Tibial nerve (tissue), 4 donors: ENCODE results near the gene TXNDC8. TPM values are rescaled to one million over a fixed set of nuclear protein-coding genes. Genes with fewer than 3 reads are reported as not detected.

Experiments
- DNase-seq, 2 donors: peaks; one replicate each; pipeline ENCODE4 v3.0.0-alpha.2; 2019; ENCODE audit warnings: low spot score in 2 of 2
- H3K27ac ChIP-seq, 4 donors: fragments of 200-600 bp; sonication (generic) in 3 of 4; one replicate each; pipeline ENCODE4 v1.5.1; 2017 to 2019; ENCODE audit warnings: mild to moderate bottlenecking in 1 of 4
- H3K27me3 ChIP-seq, 2 donors: fragments of 200-600 bp; sonication (generic) in 1 of 2; one replicate each; pipeline versions ENCODE4 v1.5.1 to v1.6.0; 2017 to 2019
- H3K36me3 ChIP-seq, 3 donors: fragments of 200-600 bp; sonication (generic); one replicate each; pipeline ENCODE4 v1.5.1; 2018 to 2019
- H3K4me1 ChIP-seq, 4 donors: fragments of 200-600 bp; sonication (generic) in 3 of 4; one replicate each; pipeline ENCODE4 v1.5.1; 2017 to 2019
- H3K4me3 ChIP-seq, 4 donors: fragments of 200-600 bp; sonication (generic) in 3 of 4; one replicate each; pipeline ENCODE4 v1.5.1; 2017 to 2019; ENCODE audit warnings: mild to moderate bottlenecking in 1 of 4, moderate library complexity in 1 of 4
- H3K9me3 ChIP-seq, 4 donors: fragments of 200-600 bp; sonication (generic) in 3 of 4; one replicate each; pipeline ENCODE4 v1.5.1; 2017 to 2019
- EP300 ChIP-seq, 2 donors: sonication (generic); formaldehyde crosslinking; IDR thresholded peaks; one replicate each; pipeline ENCODE4 v1.6.1; 2017; ENCODE audit warnings: antibody characterized with exemption in 2 of 2, mild to moderate bottlenecking in 1 of 2
- POLR2A ChIP-seq, 2 donors: fragments of 450-650 bp; IDR thresholded peaks; one replicate each; pipeline ENCODE4 v1.6.1; 2017; ENCODE audit warnings: antibody characterized with exemption in 2 of 2, mild to moderate bottlenecking in 2 of 2, moderate library complexity in 2 of 2
- WGBS, 2 donors: methylation state at CpG; one replicate each; pipeline ENCODE4 v1.1.5; 2018; 5-methylcytosine and 5-hydroxymethylcytosine counted together
- small RNA-seq: library from RNA; depleted of rRNA; stranded (forward); fragments of <200 nt; gene quantifications from one replicate; pipeline ENCODE3, GENCODE V24; 2016
- total RNA-seq, 4 donors: library from RNA; depleted of rRNA; stranded (reverse); fragments of >200 nt; gene quantifications; one replicate each; pipeline ENCODE4 v1.1.0, GENCODE V29; 2016
- TF ChIP-seq, protein P1 (sequence below), 5 experiments: fragments of 200-600 bp in 3 of 5; fragments of 450-650 bp in 2 of 5; sonication (generic) in 3 of 5; IDR thresholded peaks; one replicate each; pipeline ENCODE4 v1.5.1; 2016 to 2019; ENCODE audit warnings: antibody characterized with exemption in 5 of 5, mild to moderate bottlenecking in 3 of 5, moderate library complexity in 2 of 5

TXNDC8 gene
- total RNA-seq, 4 donors from 2014 or later, result not detected

DNA sequence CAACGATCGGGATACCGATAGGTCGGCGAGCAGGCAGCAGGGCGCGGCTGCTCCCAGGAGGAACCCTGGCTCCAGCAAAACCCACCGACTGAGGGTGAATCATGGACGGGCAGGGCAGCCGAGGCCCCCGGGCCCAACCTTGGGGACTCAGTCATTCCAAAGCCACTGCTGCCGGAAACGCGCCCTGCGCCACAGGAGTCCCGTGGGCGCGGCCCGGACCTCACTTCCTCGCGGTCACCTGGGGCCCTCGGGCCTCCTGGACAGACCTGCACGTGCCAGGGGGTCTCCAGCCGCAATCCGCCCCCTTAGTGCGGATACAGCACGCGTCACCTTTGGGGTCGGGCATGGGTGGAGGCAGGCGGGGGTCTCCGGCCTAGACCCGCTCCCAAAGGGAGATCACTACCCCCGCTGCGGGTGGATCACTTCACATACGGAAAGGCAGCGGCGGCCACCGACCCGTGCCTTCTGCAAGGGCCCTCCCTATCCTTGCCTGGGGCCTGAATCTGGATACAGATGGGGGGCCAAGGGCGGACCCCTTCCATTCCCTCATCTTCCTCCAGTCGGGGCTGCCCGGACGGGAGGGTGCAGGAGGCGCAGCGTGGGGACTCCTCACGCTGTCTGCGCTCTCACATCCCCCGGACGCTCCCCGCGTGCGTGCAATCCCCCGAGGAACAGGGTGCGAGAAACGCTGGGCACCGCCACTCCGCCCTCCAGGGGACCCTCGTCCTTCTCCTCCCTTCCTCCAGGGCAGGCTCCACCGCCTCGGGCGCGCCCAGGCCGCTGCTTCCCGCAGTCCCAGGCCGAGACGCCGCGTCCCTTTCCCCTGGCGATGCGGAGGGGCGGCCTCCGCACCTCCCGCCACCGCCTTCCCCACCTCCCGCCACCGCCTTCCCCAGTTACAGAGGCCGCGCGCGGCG, 81.9 kb downstream of the TXNDC8 start:
- 0% methylated on average over 34 to 59 of the region's 81 CpGs for WGBS, 2 donors
- H3K36me3 ChIP-seq, result no peaks in the 10 kb centered on the region
- peak overlapping the region; percentile 89 to 97 (median 94) for H3K27ac ChIP-seq
- no peaks in the 10 kb centered on the region for H3K27me3 ChIP-seq
- no peaks in the 10 kb centered on the region for H3K9me3 ChIP-seq
- TF ChIP-seq, protein P1, sequence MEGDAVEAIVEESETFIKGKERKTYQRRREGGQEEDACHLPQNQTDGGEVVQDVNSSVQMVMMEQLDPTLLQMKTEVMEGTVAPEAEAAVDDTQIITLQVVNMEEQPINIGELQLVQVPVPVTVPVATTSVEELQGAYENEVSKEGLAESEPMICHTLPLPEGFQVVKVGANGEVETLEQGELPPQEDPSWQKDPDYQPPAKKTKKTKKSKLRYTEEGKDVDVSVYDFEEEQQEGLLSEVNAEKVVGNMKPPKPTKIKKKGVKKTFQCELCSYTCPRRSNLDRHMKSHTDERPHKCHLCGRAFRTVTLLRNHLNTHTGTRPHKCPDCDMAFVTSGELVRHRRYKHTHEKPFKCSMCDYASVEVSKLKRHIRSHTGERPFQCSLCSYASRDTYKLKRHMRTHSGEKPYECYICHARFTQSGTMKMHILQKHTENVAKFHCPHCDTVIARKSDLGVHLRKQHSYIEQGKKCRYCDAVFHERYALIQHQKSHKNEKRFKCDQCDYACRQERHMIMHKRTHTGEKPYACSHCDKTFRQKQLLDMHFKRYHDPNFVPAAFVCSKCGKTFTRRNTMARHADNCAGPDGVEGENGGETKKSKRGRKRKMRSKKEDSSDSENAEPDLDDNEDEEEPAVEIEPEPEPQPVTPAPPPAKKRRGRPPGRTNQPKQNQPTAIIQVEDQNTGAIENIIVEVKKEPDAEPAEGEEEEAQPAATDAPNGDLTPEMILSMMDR (IDR thresholded peaks at IDR 0.05), result no peak
- TF ChIP-seq POLR2A (IDR thresholded peaks at IDR 0.05), result peak; percentile 49 to 57
- peak in 1 of 2 donors; percentile 41 for TF ChIP-seq EP300 (IDR thresholded peaks at IDR 0.05)
- H3K4me3 ChIP-seq, result peak overlapping the region; percentile 84 to 99 (median 94)
- DNase-seq, result peak; percentile 27 to 38
- H3K4me1 ChIP-seq, result peaks cover 0 to 41% (median 16%) of the 10 kb centered on the region in 4 donors

DNA sequence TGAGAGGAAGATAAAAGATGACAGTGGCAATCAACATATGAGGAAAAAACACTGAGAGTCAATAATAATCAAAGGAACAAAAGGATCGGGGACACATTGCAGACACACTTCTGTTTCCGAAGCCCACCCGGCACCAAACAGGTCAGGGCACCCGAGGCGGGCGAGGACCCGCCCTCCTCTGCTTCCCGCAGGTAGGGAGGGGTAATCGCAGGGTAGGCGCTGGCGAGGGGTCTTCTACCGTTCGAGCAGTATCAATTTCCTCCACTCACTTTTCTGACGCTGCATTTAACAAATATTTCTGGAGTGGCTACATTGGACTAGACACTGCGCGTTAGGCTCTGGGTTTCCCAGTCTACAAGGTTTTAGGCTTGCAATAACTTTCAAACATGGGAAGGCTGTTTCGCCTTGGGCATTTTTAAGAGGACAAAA, 82.6 kb downstream of the TXNDC8 start:
- DNase-seq, result no peak
- Histone ChIP-seq H3K27me3 (no peaks in the 10 kb centered on the region), H3K4me1 (peaks cover 0 to 43% (median 16%) of the 10 kb centered on the region in 4 donors), H3K36me3 (peaks cover 0 to 5% (median 2%) of the 10 kb centered on the region in 3 donors), H3K27ac (peak overlapping the region; percentile 89 to 97 (median 94)), H3K9me3 (no peaks in the 10 kb centered on the region), H3K4me3 (peak overlapping the region; percentile 84 to 99 (median 94))
- 8 to 15% methylated on average over 17 of the region's 17 CpGs for WGBS, 2 donors
- TF ChIP-seq POLR2A (IDR thresholded peaks at IDR 0.05) (no peak), EP300 (IDR thresholded peaks at IDR 0.05) (no peak)
- TF ChIP-seq, protein P1 (IDR thresholded peaks at IDR 0.05), result no peak

DNA sequence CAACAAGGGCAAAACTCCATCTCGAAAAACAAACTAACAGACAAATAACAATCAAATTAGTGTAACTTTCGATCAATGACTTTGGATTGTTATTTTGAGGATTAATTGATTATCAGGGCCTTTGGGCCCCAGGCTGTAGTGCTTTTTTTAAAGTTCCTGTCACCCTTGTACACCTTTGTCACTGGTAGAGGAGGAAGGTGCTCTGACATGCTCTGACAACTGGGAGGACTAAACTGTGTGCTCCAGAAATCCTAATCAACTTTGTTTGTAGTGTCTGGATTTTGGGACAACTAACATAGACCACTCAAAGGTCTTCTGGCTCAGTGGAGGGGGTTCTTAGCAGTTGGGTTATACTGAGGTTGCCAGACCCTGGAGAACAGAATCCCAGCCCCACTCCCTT, 83.2 kb downstream of the TXNDC8 start:
- no peak for TF ChIP-seq POLR2A (IDR thresholded peaks at IDR 0.05)
- TF ChIP-seq EP300 (IDR thresholded peaks at IDR 0.05), result no peak
- TF ChIP-seq, protein P1 (IDR thresholded peaks at IDR 0.05), result no peak
- Histone ChIP-seq H3K4me3 (peak overlapping the region in 3 of 4 donors; percentile 84 to 99 (median 95)), H3K27me3 (no peaks in the 10 kb centered on the region), H3K36me3 (peaks cover 0 to 11% (median 4%) of the 10 kb centered on the region in 3 donors), H3K4me1 (peaks cover 0 to 43% (median 16%) of the 10 kb centered on the region in 4 donors), H3K9me3 (no peaks in the 10 kb centered on the region), H3K27ac (peak overlapping the region; percentile 89 to 97 (median 94))
- no peak for DNase-seq
- 78 to 80% methylated on average over 2 of the region's 2 CpGs for WGBS, 2 donors

Small RNAs within 50 kb of the gene (small RNA-seq; reads per million reads assigned to genes)
- gene RNU6-1039P, result not detected

Other genes starting within 250 kb of the TXNDC8 start
- not detected for gene C9orf152, start 129.7 kb downstream of the TXNDC8 start, total RNA-seq
- gene TXN, start 81.4 kb downstream of the TXNDC8 start, total RNA-seq, result 100 to 1,000 TPM in 3 of 4 donors, 10 to 100 TPM in 1; 65.3 to 164 (median 151) TPM
- gene SVEP1, start 241.9 kb upstream of the TXNDC8 start, total RNA-seq, result 10 to 100 TPM; 53.8 to 97.8 (median 78.8) TPM